MM.1S (cell line): Measurements from ENCODE around the gene WNT5B.

Source experiments
- CTCF ChIP-seq: fragments of 300-600 bp; sonication (generic); IDR thresholded peaks from 2 replicates; pipeline ENCODE4 v1.5.1; 2016; ENCODE audit warnings: antibody characterized with exemption, low read length, mixed read lengths
- EZH2 ChIP-seq: fragments of 300-600 bp; sonication (generic); optimal IDR thresholded peaks from 2 replicates; pipeline ENCODE3; 2017; ENCODE audit warnings: low read depth, mild to moderate bottlenecking, antibody characterized with exemption, low read length, mixed read lengths

GRCh38 chr12:1594006-1594260, 35.1 kb upstream of the WNT5B start:
- TF ChIP-seq CTCF (no peak), EZH2 (no peak)
